K562 (cell line): Measurements from ENCODE around the gene RAD1. TPM values are rescaled to one million over a fixed set of nuclear protein-coding genes. Genes with fewer than 3 reads are reported as not detected.

Source experiments
- ATF1 ChIP-seq, 2 experiments: fragments of 450-650 bp in 1 of 2; IDR thresholded peaks; 2 replicates each; pipeline ENCODE4 v1.6.1; 2016; ENCODE audit warnings: missing compliant biosample characterization in 1 of 2, missing genetic modification characterization in 1 of 2
- ATF4 ChIP-seq: fragments of 450-650 bp; formaldehyde crosslinking; IDR thresholded peaks from 2 replicates; pipeline ENCODE4 v1.4.0; 2022; ENCODE audit warnings: mild to moderate bottlenecking, moderate library complexity
- CREB3 ChIP-seq: fragments of 450-650 bp; conservative IDR thresholded peaks from 2 replicates; pipeline ENCODE4 v1.6.1; 2016; ENCODE audit warnings: missing genetic modification characterization, low read depth, mild to moderate bottlenecking, missing compliant biosample characterization, moderate library complexity
- CREB3L1 ChIP-seq: fragments of 450-650 bp; IDR thresholded peaks from 2 replicates; pipeline ENCODE4 v1.6.1; 2014; ENCODE audit warnings: low read depth, mild to moderate bottlenecking, moderate library complexity, borderline replicate concordance
- E2F3 ChIP-seq: fragments of 250-450 bp; sonication (Bioruptor Pico); IDR thresholded peaks from 2 replicates; pipeline ENCODE4 v1.4.0; 2020; ENCODE audit warnings: mild to moderate bottlenecking
- EZH2 ChIP-seq: IDR thresholded peaks from 2 replicates; pipeline ENCODE4 v1.6.1; 2012; ENCODE audit warnings: low read depth, mild to moderate bottlenecking, inconsistent platforms, low read length, borderline replicate concordance
- HDAC6 ChIP-seq: IDR thresholded peaks from 2 replicates; pipeline ENCODE4 v1.6.1; 2012; ENCODE audit warnings: low read depth, mild to moderate bottlenecking, control low read depth, inconsistent platforms, low read length, moderate library complexity
- HDGF ChIP-seq: fragments of 450-650 bp; IDR thresholded peaks from 2 replicates; pipeline ENCODE4 v1.6.1; 2016
- KAT2B ChIP-seq: IDR thresholded peaks from one replicate; pipeline ENCODE4 v1.6.1; 2012; ENCODE audit warnings: low read depth, mild to moderate bottlenecking, control low read depth, inconsistent platforms, low read length, moderate library complexity
- NBN ChIP-seq: fragments of 450-650 bp; IDR thresholded peaks from 2 replicates; pipeline ENCODE4 v1.6.1; 2016; ENCODE audit warnings: low read depth, mild to moderate bottlenecking
- RAD21 ChIP-seq, 2 experiments: fragments of 250-450 bp in 1 of 2; fragments of 450-650 bp in 1 of 2; sonication (Bioruptor Pico) in 1 of 2; formaldehyde crosslinking in 1 of 2; IDR thresholded peaks in 1 of 2; conservative IDR thresholded peaks in 1 of 2; 2 replicates each; pipeline versions ENCODE4 v1.4.0 to v1.8.0; 2020 to 2022; ENCODE audit warnings: mild to moderate bottlenecking in 2 of 2, moderate library complexity in 1 of 2
- SIRT6 ChIP-seq: IDR thresholded peaks from one replicate; pipeline ENCODE4 v1.6.1; 2012; ENCODE audit warnings: low read depth, mild to moderate bottlenecking, control low read depth, inconsistent platforms, low read length, moderate library complexity
- TAF7 ChIP-seq: fragments of 450-650 bp; IDR thresholded peaks from 2 replicates; pipeline ENCODE4 v1.6.1; 2016; ENCODE audit warnings: missing genetic modification characterization, missing compliant biosample characterization
- TBP ChIP-seq: optimal IDR thresholded peaks from 2 replicates; pipeline ENCODE3; 2011; ENCODE audit warnings: low read depth, low read length, improper control_type of control experiment
- TFAP4 ChIP-seq: sonication (generic); formaldehyde crosslinking; IDR thresholded peaks from 2 replicates; pipeline ENCODE4 v1.8.0; 2022; ENCODE audit warnings: missing genetic modification reagents, mild to moderate bottlenecking, moderate library complexity, borderline replicate concordance
- THRAP3 ChIP-seq: fragments of 450-650 bp; IDR thresholded peaks from 2 replicates; pipeline ENCODE4 v1.6.1; 2016; ENCODE audit warnings: mild to moderate bottlenecking, inconsistent platforms, borderline replicate concordance
- THRB ChIP-seq: fragments of 450-650 bp; formaldehyde crosslinking; conservative IDR thresholded peaks from 2 replicates; pipeline ENCODE4 v1.4.0; 2022; ENCODE audit warnings: mild to moderate bottlenecking, missing genetic modification characterization
- XRCC3 ChIP-seq: fragments of 450-650 bp; IDR thresholded peaks from 2 replicates; pipeline ENCODE4 v1.6.1; 2017; ENCODE audit warnings: mild to moderate bottlenecking, moderate library complexity
- ZNF133 ChIP-seq: fragments of 250-450 bp; sonication (Bioruptor Pico); IDR thresholded peaks from 2 replicates; pipeline ENCODE4 v1.4.0; 2020; ENCODE audit warnings: mild to moderate bottlenecking
- ZNF232 ChIP-seq: sonication (generic); formaldehyde crosslinking; IDR thresholded peaks from 2 replicates; pipeline ENCODE4 v1.8.0; 2022; ENCODE audit warnings: mild to moderate bottlenecking, missing genetic modification reagents
- ZNF24 ChIP-seq: fragments of 450-650 bp; IDR thresholded peaks from 2 replicates; pipeline ENCODE4 v1.6.1; 2016
- ZNF57 ChIP-seq: fragments of 450-650 bp; formaldehyde crosslinking; IDR thresholded peaks from 2 replicates; pipeline ENCODE4 v1.4.0; 2020; ENCODE audit warnings: mild to moderate bottlenecking, moderate library complexity
- ZNF644 ChIP-seq: fragments of 200-800 bp; sonication (Bioruptor generic); IDR thresholded peaks from 2 replicates; pipeline ENCODE4 v1.6.1; 2016; ENCODE audit warnings: low read depth, missing genetic modification characterization, missing compliant biosample characterization
- ZNF780A ChIP-seq: fragments of 250-450 bp; sonication (Bioruptor Pico); IDR thresholded peaks from 2 replicates; pipeline ENCODE4 v1.5.0; 2021; ENCODE audit warnings: mild to moderate bottlenecking
- polyA plus RNA-seq, 8 experiments: library from polyadenylated mRNA; depleted of rRNA in 4 of 8; stranded (reverse) in 5 of 8; unstranded in 3 of 8; fragments of >200 nt; fragmentation: Nextera tagmentation in 2 of 8; fragmentation: Illumina TruSeq in 1 of 8; extraction: Ambion mirVana in 2 of 8; extraction: Trizol in 1 of 8; gene quantifications; 2 replicates each; pipeline versions ENCODE4 v1.2.1 to v1.2.3, GENCODE V29; 2011 to 2014; ENCODE audit warnings: inconsistent platforms in 1 of 8, missing spikeins in 1 of 8
- total RNA-seq, 7 experiments: library from RNA; depleted of rRNA in 6 of 7; stranded (reverse); fragments of >200 nt in 6 of 7; fragmentation: Illumina TruSeq in 2 of 7; extraction: Trizol in 2 of 7; gene quantifications; 2 replicates each; pipeline versions ENCODE4 v1.2.1 to v1.2.3, GENCODE V29; 2011 to 2021; ENCODE audit warnings: low replicate concordance in 1 of 7

The RAD1 gene
- total and polyA plus RNA-seq, 9 of the 15 experiments (the other 6 are each of a cell fraction or from before 2014, with no cell fraction given): 44.5 to 148 (median 60.8) TPM

- TF ChIP-seq ATF4 (no peak), ZNF780A (CRISPR knock-in tag) (no peak), HDGF (no peak), XRCC3 (no peak), ATF1 (CRISPR knock-in tag; IDR thresholded peaks at IDR 0.05) (no peak), ATF1 (tag; IDR thresholded peaks at IDR 0.05) (no peak), SIRT6 (no peak), THRB (CRISPR knock-in tag) (0 out of 2 replicates have a peak, but pooled peaks have one; percentile 41), NBN (no peak), EZH2 (no peak), ZNF644 (tag) (no peak), ZNF232 (no peak), RAD21 (CRISPR knock-in tag; conservative IDR thresholded peaks at IDR 0.05 in 1 of 2, IDR thresholded peaks at IDR 0.05 in 1 of 2) (peak; percentile 30 to 35; a peak in 3 of 4 replicates), HDAC6 (no peak), TFAP4 (CRISPR knock-in tag) (no peak), TBP (no peak), E2F3 (CRISPR knock-in tag) (0 out of 2 replicates have a peak, but pooled peaks have one; percentile 25), ZNF24 (no peak), CREB3 (tag) (no peak; the same call in 1 of the 2 replicates), ZNF57 (no peak), KAT2B (no peak), THRAP3 (no peak), ZNF133 (CRISPR knock-in tag) (no peak), CREB3L1 (no peak), TAF7 (tag) (no peak)
These were observed 19.5 kb downstream of the RAD1 start (continued) for GRCh38 chr5:34895641-34896419.
